HL-60 (cell line): Measurements from ENCODE around the gene CORO2A.

Experiments
- GABPA ChIP-seq: IDR thresholded peaks from 2 replicates; pipeline ENCODE4 v1.6.1; 2012; ENCODE audit warnings: low read depth
- POLR2AphosphoS5 ChIP-seq: IDR thresholded peaks from 2 replicates; pipeline ENCODE4 v1.6.1; 2012; ENCODE audit warnings: low read depth
- SPI1 ChIP-seq: IDR thresholded peaks from 2 replicates; pipeline ENCODE4 v1.6.1; 2012; ENCODE audit warnings: low read depth, mild to moderate bottlenecking, borderline replicate concordance
- TF ChIP-seq, protein P1 (sequence below): IDR thresholded peaks from one replicate; pipeline ENCODE4 v1.5.1; 2011; ENCODE audit warnings: low read length, control low read depth, inconsistent platforms; ENCODE audit not compliant: insufficient read depth
- TF ChIP-seq, protein P2 (sequence below): IDR thresholded peaks from 2 replicates; pipeline ENCODE4 v1.6.1; 2012; ENCODE audit warnings: low read depth; ENCODE audit not compliant: insufficient replicate concordance

GRCh38 chr9:98235126-98235525 is 42.7 kb upstream of the CORO2A start:
- TF ChIP-seq, protein P1, sequence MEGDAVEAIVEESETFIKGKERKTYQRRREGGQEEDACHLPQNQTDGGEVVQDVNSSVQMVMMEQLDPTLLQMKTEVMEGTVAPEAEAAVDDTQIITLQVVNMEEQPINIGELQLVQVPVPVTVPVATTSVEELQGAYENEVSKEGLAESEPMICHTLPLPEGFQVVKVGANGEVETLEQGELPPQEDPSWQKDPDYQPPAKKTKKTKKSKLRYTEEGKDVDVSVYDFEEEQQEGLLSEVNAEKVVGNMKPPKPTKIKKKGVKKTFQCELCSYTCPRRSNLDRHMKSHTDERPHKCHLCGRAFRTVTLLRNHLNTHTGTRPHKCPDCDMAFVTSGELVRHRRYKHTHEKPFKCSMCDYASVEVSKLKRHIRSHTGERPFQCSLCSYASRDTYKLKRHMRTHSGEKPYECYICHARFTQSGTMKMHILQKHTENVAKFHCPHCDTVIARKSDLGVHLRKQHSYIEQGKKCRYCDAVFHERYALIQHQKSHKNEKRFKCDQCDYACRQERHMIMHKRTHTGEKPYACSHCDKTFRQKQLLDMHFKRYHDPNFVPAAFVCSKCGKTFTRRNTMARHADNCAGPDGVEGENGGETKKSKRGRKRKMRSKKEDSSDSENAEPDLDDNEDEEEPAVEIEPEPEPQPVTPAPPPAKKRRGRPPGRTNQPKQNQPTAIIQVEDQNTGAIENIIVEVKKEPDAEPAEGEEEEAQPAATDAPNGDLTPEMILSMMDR: no peak
- TF ChIP-seq, protein P2, sequence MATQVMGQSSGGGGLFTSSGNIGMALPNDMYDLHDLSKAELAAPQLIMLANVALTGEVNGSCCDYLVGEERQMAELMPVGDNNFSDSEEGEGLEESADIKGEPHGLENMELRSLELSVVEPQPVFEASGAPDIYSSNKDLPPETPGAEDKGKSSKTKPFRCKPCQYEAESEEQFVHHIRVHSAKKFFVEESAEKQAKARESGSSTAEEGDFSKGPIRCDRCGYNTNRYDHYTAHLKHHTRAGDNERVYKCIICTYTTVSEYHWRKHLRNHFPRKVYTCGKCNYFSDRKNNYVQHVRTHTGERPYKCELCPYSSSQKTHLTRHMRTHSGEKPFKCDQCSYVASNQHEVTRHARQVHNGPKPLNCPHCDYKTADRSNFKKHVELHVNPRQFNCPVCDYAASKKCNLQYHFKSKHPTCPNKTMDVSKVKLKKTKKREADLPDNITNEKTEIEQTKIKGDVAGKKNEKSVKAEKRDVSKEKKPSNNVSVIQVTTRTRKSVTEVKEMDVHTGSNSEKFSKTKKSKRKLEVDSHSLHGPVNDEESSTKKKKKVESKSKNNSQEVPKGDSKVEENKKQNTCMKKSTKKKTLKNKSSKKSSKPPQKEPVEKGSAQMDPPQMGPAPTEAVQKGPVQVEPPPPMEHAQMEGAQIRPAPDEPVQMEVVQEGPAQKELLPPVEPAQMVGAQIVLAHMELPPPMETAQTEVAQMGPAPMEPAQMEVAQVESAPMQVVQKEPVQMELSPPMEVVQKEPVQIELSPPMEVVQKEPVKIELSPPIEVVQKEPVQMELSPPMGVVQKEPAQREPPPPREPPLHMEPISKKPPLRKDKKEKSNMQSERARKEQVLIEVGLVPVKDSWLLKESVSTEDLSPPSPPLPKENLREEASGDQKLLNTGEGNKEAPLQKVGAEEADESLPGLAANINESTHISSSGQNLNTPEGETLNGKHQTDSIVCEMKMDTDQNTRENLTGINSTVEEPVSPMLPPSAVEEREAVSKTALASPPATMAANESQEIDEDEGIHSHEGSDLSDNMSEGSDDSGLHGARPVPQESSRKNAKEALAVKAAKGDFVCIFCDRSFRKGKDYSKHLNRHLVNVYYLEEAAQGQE: no peak
- TF ChIP-seq SPI1 (no peak), GABPA (no peak), POLR2AphosphoS5 (no peak)
